Keratinocyte (primary cell): Measurements from ENCODE around the gene DNAH8.

ENCODE experiments used
- CTCF ChIP-seq, 3 experiments: IDR thresholded peaks in 1 of 3; conservative IDR thresholded peaks in 1 of 3; optimal IDR thresholded peaks in 1 of 3; 2 replicates in 2 of 3; 3 replicates in 1 of 3; pipeline versions ENCODE3 to v1.5.1; 2011; ENCODE audit warnings: low read length in 3 of 3, mild to moderate bottlenecking in 3 of 3, moderate library complexity in 2 of 3, control low read depth in 1 of 3, inconsistent platforms in 1 of 3; ENCODE audit not compliant: insufficient read depth in 2 of 3; ENCODE audit errors: extremely low read depth in 1 of 3
- EZH2 ChIP-seq: IDR thresholded peaks from one replicate; pipeline ENCODE4 v1.6.1; 2012; ENCODE audit warnings: inconsistent platforms, mild to moderate bottlenecking, low read length, moderate library complexity

DNA sequence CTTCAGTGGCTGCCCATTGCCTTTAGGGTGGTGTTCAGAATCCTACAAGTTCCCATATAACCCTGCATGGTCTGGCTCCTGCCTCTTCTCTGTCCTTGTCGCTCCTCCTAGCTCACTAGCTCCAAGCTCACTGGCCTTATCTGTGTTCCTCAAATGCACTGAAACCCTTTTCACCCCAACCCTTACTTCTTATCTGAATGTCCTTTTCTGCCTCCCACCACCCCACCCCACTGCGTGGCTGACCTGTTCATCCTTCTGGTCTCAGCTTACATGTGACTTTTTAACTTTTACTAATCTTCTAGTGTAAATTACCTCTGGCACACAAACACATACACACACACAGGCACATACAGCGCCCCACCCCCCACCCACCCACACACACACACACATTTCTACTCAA, 292.5 kb downstream of the DNAH8 start:
- no peak for TF ChIP-seq CTCF (optimal IDR thresholded peaks at IDR 0.05 in 1 of 3, IDR thresholded peaks at IDR 0.05 in 1 of 3, conservative IDR thresholded peaks at IDR 0.05 in 1 of 3; ENCODE audit: extremely low read depth in 1 of 3, insufficient read depth in 2 of 3, low read length in 3 of 3)
- no peak for TF ChIP-seq EZH2
